HG03469 (cell line): ENCODE data around the gene GBP7.

Experiments
- ATAC-seq: cut with Tn5 transposase; IDR thresholded peaks from one replicate; pipeline ENCODE4 v1.9.1; 2021; ENCODE audit warnings: mild to moderate bottlenecking, moderate library complexity, moderate number of reproducible peaks; ENCODE audit not compliant: unreplicated experiment

The GBP7 gene

GRCh38 chr1:89121641-89122040 is 54.2 kb downstream of the GBP7 start:
- no peak for ATAC-seq

- ATAC-seq, result no peak
These were observed 61.1 kb downstream of the GBP7 start for GRCh38 chr1:89114662-89115061.

- ATAC-seq, result no peak
These were observed 62.8 kb downstream of the GBP7 start for GRCh38 chr1:89112871-89113613.

GRCh38 chr1:89104687-89105086 is 71.1 kb downstream of the GBP7 start:
- no peak for ATAC-seq

- no peak for ATAC-seq
These were observed 71.7 kb downstream of the GBP7 start for GRCh38 chr1:89104147-89104546.

- ATAC-seq, result no peak
These were observed 73.8 kb downstream of the GBP7 start for GRCh38 chr1:89102021-89102420.

- no peak for ATAC-seq
These were observed 75.4 kb downstream of the GBP7 start for GRCh38 chr1:89100412-89100811.

- ATAC-seq, result no peak
These were observed 76.9 kb downstream of the GBP7 start for GRCh38 chr1:89098857-89099256.

GRCh38 chr1:89095737-89096136 is 80.1 kb downstream of the GBP7 start:
- no peak for ATAC-seq

- no peak for ATAC-seq
These were observed 85.8 kb downstream of the GBP7 start for GRCh38 chr1:89089962-89090361.

- ATAC-seq, result no peak
These were observed 87.2 kb downstream of the GBP7 start for GRCh38 chr1:89088572-89088971.

- no peak for ATAC-seq
These were observed 88.6 kb downstream of the GBP7 start for GRCh38 chr1:89087241-89087640.

- ATAC-seq, result no peak
These were observed 90.0 kb downstream of the GBP7 start for GRCh38 chr1:89085781-89086180.
